ENCODE measurements around the gene LUZP2. TPM values are rescaled to one million over a fixed set of nuclear protein-coding genes. Genes with fewer than 3 reads are reported as not detected.

The LUZP2 gene
- total RNA-seq, 1 experiment from 2014 or later = 0.11 TPM

- ChIA-PET CTCF (no interaction called here), POLR2A (ENCODE audit: unreplicated experiment) (no interaction called here)
- TF ChIP-seq EZH2phosphoT487 (IDR thresholded peaks at IDR 0.05; ENCODE audit: borderline replicate concordance, low read length) = no peak
- TF ChIP-seq CTCF (conservative IDR thresholded peaks at IDR 0.05; ENCODE audit: low read depth, low read length) = no peak
- TF ChIP-seq EZH2 (IDR thresholded peaks at IDR 0.05; ENCODE audit: low read length, unreplicated experiment) = no peak
- H4K20me1 ChIP-seq (ENCODE audit: low read length) = no peaks in the 10 kb centered on the region
- H3K9ac ChIP-seq (ENCODE audit: low read length) = no peak overlapping the region
- H3K27ac ChIP-seq (ENCODE audit: low read length) = no peak overlapping the region
- H3K4me3 ChIP-seq (ENCODE audit: low read length) = no peak overlapping the region
- BruUV-seq (replicated peaks) = no TSS peak
- no peak overlapping the region for H2AFZ ChIP-seq (ENCODE audit: low read length)
- no peak for DNase-seq
- no peaks in the 10 kb centered on the region for H3K9me2 ChIP-seq (replicated peaks; ENCODE audit: low read length)
- no peaks in the 10 kb centered on the region for H3K9me3 ChIP-seq (ENCODE audit: low read length)
- no peak for ATAC-seq
- no peaks in the 10 kb centered on the region for H3K27me3 ChIP-seq (ENCODE audit: low read length)
- H3K4me2 ChIP-seq (ENCODE audit: low read length) = no peak overlapping the region
- intact Hi-C loops (cut with micrococcal nuclease) = no loop called here
- H3K36me3 ChIP-seq (ENCODE audit: low read depth, low read length) = no peaks in the 10 kb centered on the region
- H3K79me2 ChIP-seq (ENCODE audit: low read length) = no peaks in the 10 kb centered on the region
- H3K4me1 ChIP-seq (ENCODE audit: insufficient read depth, low read length) = no peaks in the 10 kb centered on the region
- no peaks in the 10 kb centered on the region for H3F3A ChIP-seq (ENCODE audit: low read length, unreplicated experiment)
Measured at GRCh38 chr11:24622262-24622661, 125.4 kb downstream of the LUZP2 start.

- Histone ChIP-seq H3K4me2 (ENCODE audit: low read length) (no peak overlapping the region), H3K36me3 (ENCODE audit: low read depth, low read length) (no peaks in the 10 kb centered on the region), H3K27me3 (ENCODE audit: low read length) (no peaks in the 10 kb centered on the region), H3F3A (ENCODE audit: low read length, unreplicated experiment) (no peaks in the 10 kb centered on the region), H3K27ac (ENCODE audit: low read length) (no peak overlapping the region), H2AFZ (ENCODE audit: low read length) (no peak overlapping the region), H3K79me2 (ENCODE audit: low read length) (no peaks in the 10 kb centered on the region), H3K4me1 (ENCODE audit: insufficient read depth, low read length) (no peaks in the 10 kb centered on the region), H3K9ac (ENCODE audit: low read length) (no peak overlapping the region), H3K9me2 (replicated peaks; ENCODE audit: low read length) (no peaks in the 10 kb centered on the region), H3K9me3 (ENCODE audit: low read length) (no peaks in the 10 kb centered on the region), H3K4me3 (ENCODE audit: low read length) (no peak overlapping the region), H4K20me1 (ENCODE audit: low read length) (no peaks in the 10 kb centered on the region)
- intact Hi-C loops (cut with micrococcal nuclease) = no loop called here
- ChIA-PET POLR2A (ENCODE audit: unreplicated experiment) (no interaction called here), CTCF (no interaction called here)
- no peak for ATAC-seq
- TF ChIP-seq EZH2 (IDR thresholded peaks at IDR 0.05; ENCODE audit: low read length, unreplicated experiment) (no peak), CTCF (conservative IDR thresholded peaks at IDR 0.05; ENCODE audit: low read depth, low read length) (no peak), EZH2phosphoT487 (IDR thresholded peaks at IDR 0.05; ENCODE audit: borderline replicate concordance, low read length) (no peak)
- BruUV-seq (replicated peaks) = no TSS peak
- DNase-seq = no peak
Measured at GRCh38 chr11:24623121-24623520, 126.3 kb downstream of the LUZP2 start.

- ATAC-seq (no peak), DNase-seq (no peak)
- Histone ChIP-seq H3K79me2 (ENCODE audit: low read length) (no peaks in the 10 kb centered on the region), H3K9ac (ENCODE audit: low read length) (no peak overlapping the region), H3K4me1 (ENCODE audit: insufficient read depth, low read length) (no peaks in the 10 kb centered on the region), H3K27ac (ENCODE audit: low read length) (no peak overlapping the region), H3K9me2 (replicated peaks; ENCODE audit: low read length) (no peaks in the 10 kb centered on the region), H3K27me3 (ENCODE audit: low read length) (no peaks in the 10 kb centered on the region), H3K4me3 (ENCODE audit: low read length) (no peak overlapping the region), H2AFZ (ENCODE audit: low read length) (no peak overlapping the region), H3K9me3 (ENCODE audit: low read length) (no peaks in the 10 kb centered on the region), H3K36me3 (ENCODE audit: low read depth, low read length) (no peaks in the 10 kb centered on the region), H3F3A (ENCODE audit: low read length, unreplicated experiment) (no peaks in the 10 kb centered on the region), H4K20me1 (ENCODE audit: low read length) (no peaks in the 10 kb centered on the region), H3K4me2 (ENCODE audit: low read length) (no peak overlapping the region)
- TF ChIP-seq EZH2phosphoT487 (IDR thresholded peaks at IDR 0.05; ENCODE audit: borderline replicate concordance, low read length) (no peak), EZH2 (IDR thresholded peaks at IDR 0.05; ENCODE audit: low read length, unreplicated experiment) (no peak), CTCF (conservative IDR thresholded peaks at IDR 0.05; ENCODE audit: low read depth, low read length) (no peak)
- no TSS peak for BruUV-seq (replicated peaks)
- ChIA-PET CTCF (interaction anchor here (0.5 kb wide), 1 partner anchor 127 kb away, joined by 3 read pairs; no protein-coding TSS in a partner anchor), POLR2A (ENCODE audit: unreplicated experiment) (no interaction called here)
- intact Hi-C loops (cut with micrococcal nuclease) = no loop called here
Measured at GRCh38 chr11:24624432-24624831, 127.6 kb downstream of the LUZP2 start.

Measured in PC-3 (cell line).